Ascending aorta (tissue), 2 donors: ENCODE data around the gene TNFSF4. TPM values are rescaled to one million over a fixed set of nuclear protein-coding genes. Genes with fewer than 3 reads are reported as not detected.
"Not testable (repeated sequence)": the region's sequence is repeated elsewhere in the genome, so short reads cannot be mapped to it uniquely, and the experiment has no call there.

ENCODE experiments used
- DNase-seq, 2 donors: peaks; one replicate each; pipeline ENCODE4 v3.0.0-alpha.2; 2019; ENCODE audit warnings: low spot score in 2 of 2
- H3K27ac ChIP-seq, 2 donors: fragments of 200-600 bp; sonication (generic); one replicate each; pipeline ENCODE4 v1.5.1; 2016 to 2017; ENCODE audit warnings: mild to moderate bottlenecking in 1 of 2
- H3K27me3 ChIP-seq: fragments of 200-600 bp; sonication (generic); one replicate; pipeline ENCODE4 v1.5.1; 2017
- H3K36me3 ChIP-seq, 2 donors: fragments of 200-600 bp; sonication (generic); one replicate each; pipeline ENCODE4 v1.5.1; 2016
- H3K4me1 ChIP-seq, 2 donors: fragments of 200-600 bp; sonication (generic); one replicate each; pipeline ENCODE4 v1.5.1; 2016 to 2017; ENCODE audit warnings: mild to moderate bottlenecking in 1 of 2
- H3K4me3 ChIP-seq, 2 donors: fragments of 200-600 bp; sonication (generic); one replicate each; pipeline ENCODE4 v1.5.1; 2016 to 2017; ENCODE audit warnings: mild to moderate bottlenecking in 1 of 2
- H3K9me3 ChIP-seq, 2 donors: fragments of 200-600 bp; sonication (generic); one replicate each; pipeline ENCODE4 v1.5.1; 2016
- intact Hi-C: fragments of 100-400 bp; cut with DNase I; formaldehyde crosslinking; loops from one replicate; pipeline ENCODE4 v1.15.1; 2023
- total RNA-seq: library from RNA; depleted of rRNA; stranded (reverse); fragments of >200 nt; gene quantifications from one replicate; pipeline ENCODE4 v1.1.0, GENCODE V29; 2016
- TF ChIP-seq, protein P1 (sequence below), 3 experiments: fragments of 200-600 bp in 2 of 3; fragments of 450-650 bp in 1 of 3; sonication (generic) in 2 of 3; IDR thresholded peaks; one replicate each; pipeline ENCODE4 v1.5.1; 2016 to 2019; ENCODE audit warnings: antibody characterized with exemption in 3 of 3, mild to moderate bottlenecking in 1 of 3, moderate library complexity in 1 of 3

Gene TNFSF4
- total RNA-seq, 1 donor from 2014 or later = 0.75 TPM

DNA sequence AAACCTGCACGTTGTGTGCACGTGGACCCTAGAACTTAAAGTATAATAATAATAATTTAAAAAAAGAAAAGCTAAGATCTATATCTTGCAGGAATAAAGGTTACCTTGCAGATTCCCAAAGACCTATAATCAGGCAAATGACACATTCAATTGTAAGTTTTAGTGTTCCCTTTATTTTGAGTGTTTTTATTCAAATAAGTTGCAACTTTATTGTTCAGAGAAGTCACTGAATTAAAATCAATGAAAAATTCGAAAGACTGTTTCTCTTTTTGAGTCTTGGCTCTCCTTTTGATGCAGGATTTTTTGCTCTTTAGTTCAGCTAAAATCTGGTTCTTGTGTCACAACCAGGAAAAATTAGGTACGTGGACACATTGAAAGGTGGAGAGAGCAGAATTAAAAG, 27.8 kb upstream of the TNFSF4 start:
- Histone ChIP-seq H3K9me3 (no peaks in the 10 kb centered on the region), H3K4me3 (no peak overlapping the region), H3K36me3 (no peaks in the 10 kb centered on the region), H3K4me1 (no peaks in the 10 kb centered on the region), H3K27me3 (no peaks in the 10 kb centered on the region), H3K27ac (no peak overlapping the region)
- DNase-seq = no peak
- intact Hi-C loops = no loop called here
- TF ChIP-seq, protein P1, sequence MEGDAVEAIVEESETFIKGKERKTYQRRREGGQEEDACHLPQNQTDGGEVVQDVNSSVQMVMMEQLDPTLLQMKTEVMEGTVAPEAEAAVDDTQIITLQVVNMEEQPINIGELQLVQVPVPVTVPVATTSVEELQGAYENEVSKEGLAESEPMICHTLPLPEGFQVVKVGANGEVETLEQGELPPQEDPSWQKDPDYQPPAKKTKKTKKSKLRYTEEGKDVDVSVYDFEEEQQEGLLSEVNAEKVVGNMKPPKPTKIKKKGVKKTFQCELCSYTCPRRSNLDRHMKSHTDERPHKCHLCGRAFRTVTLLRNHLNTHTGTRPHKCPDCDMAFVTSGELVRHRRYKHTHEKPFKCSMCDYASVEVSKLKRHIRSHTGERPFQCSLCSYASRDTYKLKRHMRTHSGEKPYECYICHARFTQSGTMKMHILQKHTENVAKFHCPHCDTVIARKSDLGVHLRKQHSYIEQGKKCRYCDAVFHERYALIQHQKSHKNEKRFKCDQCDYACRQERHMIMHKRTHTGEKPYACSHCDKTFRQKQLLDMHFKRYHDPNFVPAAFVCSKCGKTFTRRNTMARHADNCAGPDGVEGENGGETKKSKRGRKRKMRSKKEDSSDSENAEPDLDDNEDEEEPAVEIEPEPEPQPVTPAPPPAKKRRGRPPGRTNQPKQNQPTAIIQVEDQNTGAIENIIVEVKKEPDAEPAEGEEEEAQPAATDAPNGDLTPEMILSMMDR (IDR thresholded peaks at IDR 0.05) = no peak

DNA sequence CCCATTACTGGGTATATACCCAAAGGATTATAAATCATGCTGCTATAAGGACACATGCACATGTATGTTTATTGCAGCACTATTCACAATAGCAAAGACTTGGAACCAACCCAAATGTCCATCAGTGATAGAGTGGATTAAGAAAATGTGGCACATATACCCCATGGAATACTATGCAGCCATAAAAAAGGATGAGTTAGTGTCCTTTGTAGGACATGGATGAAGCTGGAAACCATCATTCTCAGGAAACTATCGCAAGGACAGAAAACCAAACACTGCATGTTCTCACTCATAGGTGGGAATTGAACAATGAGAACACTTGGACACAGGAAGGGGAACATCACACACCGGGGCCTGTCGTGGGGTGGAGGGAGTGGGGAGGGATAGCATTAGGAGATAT, 27.3 kb upstream of the TNFSF4 start:
- H3K4me1 ChIP-seq, H3K27ac ChIP-seq, H3K27me3 ChIP-seq, DNase-seq, H3K4me3 ChIP-seq, intact Hi-C loops, H3K9me3 ChIP-seq, H3K36me3 ChIP-seq: not testable (repeated sequence)

DNA sequence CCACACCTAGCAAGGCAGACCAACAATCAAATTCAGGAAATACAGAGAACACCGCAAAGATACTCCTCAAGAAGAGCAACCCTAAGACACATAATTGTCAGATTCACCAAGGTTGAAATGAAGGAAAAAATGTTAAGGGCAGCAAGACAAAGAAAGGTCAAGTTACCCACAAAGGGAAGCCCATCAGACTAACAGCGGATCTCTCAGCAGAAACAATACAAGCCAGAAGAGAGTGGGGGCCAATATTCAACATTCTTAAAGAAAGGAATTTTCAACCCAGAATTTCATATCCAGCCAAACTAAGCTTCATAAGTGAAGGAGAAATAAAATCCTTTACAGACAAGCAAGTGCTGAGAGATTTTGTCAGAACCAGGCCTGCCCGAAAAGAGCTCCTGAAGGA, 21.9 kb upstream of the TNFSF4 start:
- H3K27ac ChIP-seq, H3K4me1 ChIP-seq, H3K27me3 ChIP-seq, H3K4me3 ChIP-seq, H3K9me3 ChIP-seq, DNase-seq, intact Hi-C loops, H3K36me3 ChIP-seq: not testable (repeated sequence)

GRCh38 chr1:173224949-173225348, 17.8 kb upstream of the TNFSF4 start:
- no peak for DNase-seq
- TF ChIP-seq, protein P1 (IDR thresholded peaks at IDR 0.05) = no peak
- intact Hi-C loops = no loop called here
- Histone ChIP-seq H3K9me3 (peaks cover 0 to 5% of the 10 kb centered on the region in 2 donors), H3K4me1 (no peaks in the 10 kb centered on the region), H3K36me3 (no peaks in the 10 kb centered on the region), H3K27me3 (no peaks in the 10 kb centered on the region), H3K27ac (no peak overlapping the region), H3K4me3 (no peak overlapping the region)

- TF ChIP-seq, protein P1 (IDR thresholded peaks at IDR 0.05) = no peak
- Histone ChIP-seq H3K36me3 (no peaks in the 10 kb centered on the region), H3K27me3 (no peaks in the 10 kb centered on the region), H3K9me3 (peaks cover 0 to 5% of the 10 kb centered on the region in 2 donors), H3K27ac (no peak overlapping the region), H3K4me1 (no peaks in the 10 kb centered on the region), H3K4me3 (no peak overlapping the region)
- DNase-seq = no peak
- intact Hi-C loops = no loop called here
These were observed 17.3 kb upstream of the TNFSF4 start for GRCh38 chr1:173224280-173224892.

DNA sequence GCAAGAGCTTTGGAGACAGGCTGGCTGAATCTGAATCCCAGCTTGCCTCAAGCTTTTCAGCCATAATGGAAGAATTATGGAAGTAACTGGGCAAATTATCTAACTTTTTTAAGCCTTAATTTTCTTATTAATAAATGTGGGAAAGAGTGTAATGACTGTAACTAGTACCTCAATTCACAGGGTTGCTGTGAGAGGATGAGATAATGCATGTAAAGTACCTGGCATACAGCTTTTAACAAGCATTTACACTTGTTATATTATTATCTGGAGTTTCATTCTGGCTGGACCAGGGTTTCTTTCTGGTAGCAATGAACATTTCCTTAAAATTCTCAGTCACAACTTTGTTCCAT, 15.9 kb upstream of the TNFSF4 start:
- Histone ChIP-seq H3K4me3 (no peak overlapping the region), H3K9me3 (no peaks in the 10 kb centered on the region), H3K36me3 (no peaks in the 10 kb centered on the region), H3K27ac (no peak overlapping the region), H3K27me3 (no peaks in the 10 kb centered on the region), H3K4me1 (no peaks in the 10 kb centered on the region)
- no peak for DNase-seq
- intact Hi-C loops = no loop called here
- TF ChIP-seq, protein P1 (IDR thresholded peaks at IDR 0.05) = no peak
